Pancreas (tissue), 10 donors: ENCODE results near the gene VAPA. TPM values are rescaled to one million over a fixed set of nuclear protein-coding genes. Genes with fewer than 3 reads are reported as not detected.

ENCODE experiments used
- ATAC-seq, 4 donors: fragments of 200-7000 bp; cut with Tn5 transposase; one replicate each; pipeline versions ENCODE4 v1.8.0 to v1.9.1; 2020; ENCODE audit warnings: mild to moderate bottlenecking in 4 of 4, moderate library complexity in 4 of 4
- DNase-seq, 6 donors: peaks; one replicate each; pipeline ENCODE4 v3.0.0-alpha.2; 2020
- FAIRE-seq: peaks from 2 replicates; lab custom pipeline; 2012; peaks lifted over from hg19 to GRCh38; lab: Jason Lieb, UNC
- H3K27ac ChIP-seq, 4 donors: fragments of 200-600 bp; sonication (generic); 1 replicate in 3 of 4; 2 replicates in 1 of 4; pipeline versions ENCODE4 v1.5.0 to v1.8.0; 2020
- H3K27me3 ChIP-seq, 4 donors: fragments of 200-600 bp; one replicate each; pipeline ENCODE4 v1.8.0; 2021
- H3K36me3 ChIP-seq, 3 donors: fragments of 200-600 bp; sonication (generic) in 1 of 3; one replicate each; pipeline versions ENCODE4 v1.5.0 to v1.8.0; 2020 to 2021
- H3K4me1 ChIP-seq, 3 donors: fragments of 200-600 bp; one replicate each; pipeline ENCODE4 v1.8.0; 2021
- H3K4me3 ChIP-seq, 4 donors: fragments of 200-600 bp; sonication (generic) in 2 of 4; one replicate each; pipeline versions ENCODE4 v1.5.0 to v1.8.0; 2020 to 2021
- H3K9me3 ChIP-seq, 4 donors: fragments of 200-600 bp; one replicate each; pipeline ENCODE4 v1.8.0; 2021
- CTCF ChIP-seq, 4 donors: fragments of 200-600 bp; sonication (generic) in 3 of 4; IDR thresholded peaks; one replicate each; pipeline versions ENCODE4 v1.5.0 to v1.8.0; 2021; ENCODE audit warnings: antibody characterized with exemption in 4 of 4
- WGBS, 2 donors: extraction: QIAGEN DNeasy Blood & Tissue Kit; methylation state at CpG; one replicate each; pipeline ENCODE4 v1.1.7; 2013; 5-methylcytosine and 5-hydroxymethylcytosine counted together
- intact Hi-C, 3 donors: fragments of 100-400 bp; cut with DNase I; formaldehyde crosslinking; loops; one replicate each; pipeline versions ENCODE4 v1.11.1 to v1.14.2; 2022
- polyA plus RNA-seq, 2 donors: library from polyadenylated mRNA; stranded (reverse); fragments of 200-250 nt; gene quantifications; one replicate each; pipeline ENCODE4 v1.2.3, GENCODE V29; 2013
- total RNA-seq, 6 donors: library from RNA; stranded (reverse); fragmentation: NEBNext Ultra II Directional in 4 of 6; extraction: Animal tissue kit (Norgen Biotek cat#: 25700) in 4 of 6; gene quantifications; one replicate each; pipeline versions ENCODE4 v1.2.1 to v1.2.4, GENCODE V29; 2021 to 2023
- donor health status: healthy with polysubstance abuse.
- donor health status: DM: no; HTN: no; CAD: no; lungs with moderate emphysema.
- donor health status: DM: no; HTN: no; CAD: no.
- donor health status: control.
- donor health status: control.
- donor health status: Bipolar disorder and iron deficiency.
- donor health status: DM: yes; HTN: yes; CAD: no.
- donor health status: DM: no; HTN: no; CAD: no.
- donor health status: DM: no; HTN: no; CAD: no.
- donor health status: DM: yes; HTN: yes; CAD: no.

The VAPA gene
- total and polyA plus RNA-seq, 8 donors: 33.5 to 117 (median 97.4) TPM

GRCh38 chr18:9991011-9992000 is 77.5 kb downstream of the VAPA start:
- WGBS, 2 donors: 83 to 90% methylated on average over 29 of the region's 29 CpGs
- TF ChIP-seq CTCF (IDR thresholded peaks at IDR 0.05): no peak
- H3K27ac ChIP-seq: no peak overlapping the region
- ATAC-seq (no peak), DNase-seq (no peak), FAIRE-seq (no peak)
- H3K9me3 ChIP-seq: no peaks in the 10 kb centered on the region
- intact Hi-C loops: no loop called here
- no peaks in the 10 kb centered on the region for H3K27me3 ChIP-seq
- H3K4me3 ChIP-seq: no peak overlapping the region
- no peaks in the 10 kb centered on the region for H3K36me3 ChIP-seq
- peaks cover 0 to 19% (median 14%) of the 10 kb centered on the region in 3 donors for H3K4me1 ChIP-seq

GRCh38 chr18:9992300-9992972 is 78.6 kb downstream of the VAPA start:
- Histone ChIP-seq H3K4me1 (peaks cover 0 to 17% (median 9%) of the 10 kb centered on the region in 3 donors), H3K4me3 (no peak overlapping the region), H3K27me3 (no peaks in the 10 kb centered on the region), H3K36me3 (no peaks in the 10 kb centered on the region), H3K9me3 (no peaks in the 10 kb centered on the region), H3K27ac (peak overlapping the region in 1 of 4 donors; percentile 62)
- no peak for TF ChIP-seq CTCF (IDR thresholded peaks at IDR 0.05)
- DNase-seq (no peak), ATAC-seq (no peak), FAIRE-seq (no peak)
- 57 to 61% methylated on average over 9 of the region's 9 CpGs for WGBS, 2 donors
- intact Hi-C loops: no loop called here

- no peaks in the 10 kb centered on the region for H3K27me3 ChIP-seq
- no peak overlapping the region for H3K4me3 ChIP-seq
- no peaks in the 10 kb centered on the region for H3K36me3 ChIP-seq
- ATAC-seq: peak in 1 of 4 donors; percentile 16
- intact Hi-C loops: no loop called here
- no peak for DNase-seq
- peaks cover 0 to 13% (median 5%) of the 10 kb centered on the region in 3 donors for H3K4me1 ChIP-seq
- WGBS, 2 donors: 84 to 87% methylated on average over 11 of the region's 11 CpGs
- no peak for FAIRE-seq
- no peak for TF ChIP-seq CTCF (IDR thresholded peaks at IDR 0.05)
- H3K9me3 ChIP-seq: no peaks in the 10 kb centered on the region
- peak overlapping the region; percentile 16 to 65 (median 62) for H3K27ac ChIP-seq
These were observed 79.2 kb downstream of the VAPA start for GRCh38 chr18:9992973-9993520.

- H3K27me3 ChIP-seq: no peaks in the 10 kb centered on the region
- no peaks in the 10 kb centered on the region for H3K9me3 ChIP-seq
- FAIRE-seq (no peak), ATAC-seq (peak; percentile 68 to 85 (median 82)), DNase-seq (no peak)
- no peak overlapping the region for H3K4me3 ChIP-seq
- WGBS, 2 donors: 40 to 42% methylated on average over 14 of the region's 14 CpGs
- no peak for TF ChIP-seq CTCF (IDR thresholded peaks at IDR 0.05)
- H3K36me3 ChIP-seq: no peaks in the 10 kb centered on the region
- intact Hi-C loops: no loop called here
- H3K27ac ChIP-seq: peak overlapping the region; percentile 16 to 66 (median 64)
- peaks cover 0 to 8% (median 5%) of the 10 kb centered on the region in 3 donors for H3K4me1 ChIP-seq
These were observed 79.8 kb downstream of the VAPA start for GRCh38 chr18:9993521-9994025.
